GM18511 (cell line): ENCODE measurements around the gene ADH7.
"Not testable (repeated sequence)": the region's sequence is repeated elsewhere in the genome, so short reads cannot be mapped to it uniquely, and the experiment has no call there.

ENCODE experiments used
- ATAC-seq: cut with Tn5 transposase; IDR thresholded peaks from one replicate; pipeline ENCODE4 v1.9.1; 2021; ENCODE audit warnings: mild to moderate bottlenecking, moderate library complexity; ENCODE audit not compliant: unreplicated experiment

The ADH7 gene

GRCh38 chr4:99417125-99417524 is 18.0 kb downstream of the ADH7 start:
- ATAC-seq = no peak

- ATAC-seq = not testable (repeated sequence)
These were observed 19.4 kb downstream of the ADH7 start for GRCh38 chr4:99415762-99416161.

GRCh38 chr4:99414902-99415301 is 20.2 kb downstream of the ADH7 start:
- ATAC-seq = not testable (repeated sequence)

- ATAC-seq = no peak
These were observed 20.7 kb downstream of the ADH7 start for GRCh38 chr4:99414401-99414800.

- no peak for ATAC-seq
These were observed 22.0 kb downstream of the ADH7 start for GRCh38 chr4:99413140-99413539.

- ATAC-seq = peak; percentile 67
These were observed 24.1 kb downstream of the ADH7 start for GRCh38 chr4:99411041-99411440.

GRCh38 chr4:99410075-99410474 is 25.1 kb downstream of the ADH7 start:
- no peak for ATAC-seq

- ATAC-seq = no peak
These were observed 26.8 kb downstream of the ADH7 start for GRCh38 chr4:99408346-99408745.

- no peak for ATAC-seq
These were observed 29.6 kb downstream of the ADH7 start for GRCh38 chr4:99405433-99406115.

GRCh38 chr4:99404595-99405287 is 30.4 kb downstream of the ADH7 start:
- ATAC-seq = peak; percentile 85

- ATAC-seq = peak; percentile 69
These were observed 31.6 kb downstream of the ADH7 start for GRCh38 chr4:99403380-99404184.

GRCh38 chr4:99402765-99403164 is 32.4 kb downstream of the ADH7 start:
- no peak for ATAC-seq

GRCh38 chr4:99400831-99401230 is 34.3 kb downstream of the ADH7 start:
- ATAC-seq = no peak

- ATAC-seq = no peak
These were observed 36.1 kb downstream of the ADH7 start for GRCh38 chr4:99399017-99399416.

- no peak for ATAC-seq
These were observed 39.4 kb downstream of the ADH7 start for GRCh38 chr4:99395595-99396364.

GRCh38 chr4:99394896-99395295 is 40.2 kb downstream of the ADH7 start:
- no peak for ATAC-seq

- no peak for ATAC-seq
These were observed 45.1 kb downstream of the ADH7 start for GRCh38 chr4:99390055-99390454.

GRCh38 chr4:99389606-99390005 is 45.5 kb downstream of the ADH7 start:
- no peak for ATAC-seq

- ATAC-seq = no peak
These were observed 51.2 kb downstream of the ADH7 start for GRCh38 chr4:99383833-99384392.

- no peak for ATAC-seq
These were observed 51.7 kb downstream of the ADH7 start for GRCh38 chr4:99383399-99383798.
